Ectodermal cell (in vitro differentiated cells): Measurements from ENCODE around the gene VILL.
"Not testable (repeated sequence)": the region's sequence is repeated elsewhere in the genome, so short reads cannot be mapped to it uniquely, and the experiment has no call there.

ENCODE experiments used
- H3K27ac ChIP-seq: 2 replicates; pipeline ENCODE4 v1.7.0; 2013; ENCODE audit warnings: mild to moderate bottlenecking, low read depth, low read length; ENCODE audit not compliant: insufficient read depth, poor library complexity, severe bottlenecking
- H3K27me3 ChIP-seq: 2 replicates; pipeline ENCODE4 v1.7.0; 2013; ENCODE audit warnings: mild to moderate bottlenecking, low read length; ENCODE audit not compliant: insufficient read depth, control insufficient read depth, poor library complexity, severe bottlenecking
- H3K36me3 ChIP-seq: one replicate; pipeline ENCODE4 v1.7.0; 2013; ENCODE audit warnings: low read length; ENCODE audit not compliant: control insufficient read depth, insufficient read depth
- H3K4me1 ChIP-seq: one replicate; pipeline ENCODE4 v1.7.0; 2013; ENCODE audit warnings: low read length; ENCODE audit not compliant: control insufficient read depth, insufficient read depth
- H3K4me3 ChIP-seq: 2 replicates; pipeline ENCODE4 v1.7.0; 2013; ENCODE audit warnings: low read depth, low read length, control low read depth; ENCODE audit not compliant: insufficient read depth
- H3K9me3 ChIP-seq: 2 replicates; pipeline ENCODE4 v1.7.0; 2013; ENCODE audit warnings: mild to moderate bottlenecking, low read length, moderate library complexity; ENCODE audit not compliant: control insufficient read depth
- WGBS, 2 experiments: methylation state at CpG; one replicate each; pipeline ENCODE4 v1.1.7; 2013; ENCODE audit warnings: missing lambda C conversion rate in 2 of 2; 5-methylcytosine and 5-hydroxymethylcytosine counted together

The VILL gene

DNA sequence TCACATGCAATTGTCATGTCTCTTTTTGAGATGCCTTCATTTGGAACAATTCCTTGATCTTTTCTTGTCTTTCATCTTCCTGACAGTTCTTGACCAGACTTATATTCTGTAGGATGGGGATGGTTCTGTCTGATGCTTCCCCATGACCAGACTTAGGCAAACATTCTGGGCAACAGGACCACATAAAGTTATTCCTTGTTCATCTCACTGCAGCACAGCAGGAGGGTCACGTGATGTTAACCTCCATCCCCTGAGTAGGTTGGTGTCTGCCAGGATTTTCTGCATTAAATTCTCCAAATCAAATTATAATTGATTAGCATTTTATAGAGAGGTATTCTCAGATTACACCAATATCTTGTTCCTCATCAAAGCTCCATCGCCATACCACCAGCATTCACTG lies 56.2 kb downstream of the VILL start:
- no peaks in the 10 kb centered on the region for H3K36me3 ChIP-seq
- H3K27me3 ChIP-seq = no peaks in the 10 kb centered on the region
- H3K4me3 ChIP-seq = no peak overlapping the region
- H3K4me1 ChIP-seq = no peaks in the 10 kb centered on the region
- WGBS, 2 experiments = 80 to 94% methylated on average over 1 to 2 of the region's 2 CpGs
- no peaks in the 10 kb centered on the region for H3K9me3 ChIP-seq
- H3K27ac ChIP-seq = no peak overlapping the region

DNA sequence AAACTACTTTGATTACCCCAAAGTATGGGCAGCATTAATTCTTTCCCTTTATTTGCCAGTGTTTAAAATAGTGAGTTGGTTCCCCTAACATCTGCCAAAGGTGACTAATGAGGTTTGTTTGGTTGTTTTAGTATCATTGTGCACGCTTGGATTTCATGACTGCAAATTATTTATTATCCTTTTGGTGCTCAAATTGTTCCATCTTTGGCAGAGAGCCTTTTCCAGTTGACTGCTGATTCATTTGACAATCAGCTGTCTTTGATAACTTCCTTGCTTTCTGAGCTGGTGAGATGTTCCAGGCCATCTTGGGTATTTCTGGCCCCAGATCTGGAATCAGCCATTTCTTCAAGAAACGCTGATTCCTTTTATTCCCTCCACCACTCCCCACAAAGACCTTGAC lies 57.3 kb downstream of the VILL start:
- Histone ChIP-seq H3K27ac (no peak overlapping the region), H3K9me3 (no peaks in the 10 kb centered on the region), H3K4me3 (no peak overlapping the region), H3K4me1 (no peaks in the 10 kb centered on the region), H3K36me3 (no peaks in the 10 kb centered on the region), H3K27me3 (no peaks in the 10 kb centered on the region)
- WGBS, 2 experiments = 90 to 92% methylated on average over 2 of the region's 2 CpGs

GRCh38 chr3:38049358-38050126 lies 59.0 kb downstream of the VILL start:
- no peaks in the 10 kb centered on the region for H3K36me3 ChIP-seq
- no peaks in the 10 kb centered on the region for H3K9me3 ChIP-seq
- WGBS, 2 experiments = 89 to 90% methylated on average over 4 of the region's 4 CpGs
- no peak overlapping the region for H3K27ac ChIP-seq
- peaks cover 3% of the 10 kb centered on the region for H3K4me1 ChIP-seq
- no peaks in the 10 kb centered on the region for H3K27me3 ChIP-seq
- no peak overlapping the region for H3K4me3 ChIP-seq

GRCh38 chr3:38051131-38051530 lies 60.5 kb downstream of the VILL start:
- Histone ChIP-seq H3K27me3 (no peaks in the 10 kb centered on the region), H3K27ac (no peak overlapping the region), H3K4me3 (no peak overlapping the region), H3K9me3 (no peaks in the 10 kb centered on the region), H3K4me1 (peaks cover 3% of the 10 kb centered on the region), H3K36me3 (no peaks in the 10 kb centered on the region)
- 89% methylated on average over 13 of the region's 13 CpGs for WGBS, 2 experiments

- WGBS, 2 experiments = 91 to 92% methylated on average over 29 to 31 of the region's 32 CpGs
- not testable (repeated sequence) for H3K36me3 ChIP-seq, H3K27ac ChIP-seq, H3K27me3 ChIP-seq, H3K4me3 ChIP-seq, H3K4me1 ChIP-seq, H3K9me3 ChIP-seq
Observed at GRCh38 chr3:38053286-38053685, 62.7 kb downstream of the VILL start.

DNA sequence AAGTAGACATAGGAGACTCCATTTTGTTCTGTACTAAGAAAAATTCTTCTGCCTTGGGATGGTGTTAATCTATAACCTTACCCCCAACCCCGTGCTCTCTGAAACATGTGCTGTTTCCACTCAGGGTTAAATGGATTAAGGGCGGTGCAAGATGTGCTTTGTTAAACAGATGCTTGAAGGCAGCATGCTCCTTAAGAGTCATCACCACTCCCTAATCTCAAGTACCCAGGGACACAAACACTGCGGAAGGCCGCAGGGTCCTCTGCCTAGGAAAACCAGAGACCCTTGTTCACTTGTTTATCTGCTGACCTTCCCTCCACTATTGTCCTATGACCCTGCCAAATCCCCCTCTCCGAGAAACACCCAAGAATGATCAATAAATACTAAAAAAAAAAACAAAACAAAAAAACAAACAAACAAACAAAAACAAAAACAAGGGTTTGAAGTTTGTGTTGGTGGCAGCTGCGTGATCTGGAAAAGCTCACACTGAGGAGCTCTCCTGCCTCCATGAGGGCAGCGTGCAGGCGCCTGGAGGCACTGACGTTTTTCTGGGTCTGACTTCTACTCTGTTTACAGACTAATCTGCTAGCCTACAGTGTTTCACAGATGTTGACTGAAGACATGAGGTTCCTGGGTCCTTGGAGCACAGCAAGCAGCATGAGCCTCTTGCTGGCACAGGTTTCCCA lies 63.4 kb downstream of the VILL start:
- H3K4me1 ChIP-seq, H3K9me3 ChIP-seq, H3K36me3 ChIP-seq, H3K4me3 ChIP-seq, H3K27me3 ChIP-seq, H3K27ac ChIP-seq: not testable (repeated sequence)
- WGBS, 2 experiments = 86 to 94% methylated on average over 4 to 6 of the region's 9 CpGs

- H3K27me3 ChIP-seq = no peaks in the 10 kb centered on the region
- no peak overlapping the region for H3K4me3 ChIP-seq
- H3K27ac ChIP-seq = no peak overlapping the region
- H3K9me3 ChIP-seq = no peaks in the 10 kb centered on the region
- no peaks in the 10 kb centered on the region for H3K36me3 ChIP-seq
- WGBS, 2 experiments = 73 to 81% methylated on average over 3 of the region's 3 CpGs
- peaks cover 3% of the 10 kb centered on the region for H3K4me1 ChIP-seq
Observed at GRCh38 chr3:38054499-38055001, 64.0 kb downstream of the VILL start.
